8988T (cell line): ENCODE results near the gene NINJ2.
"Not testable (repeated sequence)": the region's sequence is repeated elsewhere in the genome, so short reads cannot be mapped to it uniquely, and the experiment has no call there.

Source experiments
- DNase-seq: peaks from one replicate; pipeline ENCODE4 v3.0.0; 2011

NINJ2 gene

DNA sequence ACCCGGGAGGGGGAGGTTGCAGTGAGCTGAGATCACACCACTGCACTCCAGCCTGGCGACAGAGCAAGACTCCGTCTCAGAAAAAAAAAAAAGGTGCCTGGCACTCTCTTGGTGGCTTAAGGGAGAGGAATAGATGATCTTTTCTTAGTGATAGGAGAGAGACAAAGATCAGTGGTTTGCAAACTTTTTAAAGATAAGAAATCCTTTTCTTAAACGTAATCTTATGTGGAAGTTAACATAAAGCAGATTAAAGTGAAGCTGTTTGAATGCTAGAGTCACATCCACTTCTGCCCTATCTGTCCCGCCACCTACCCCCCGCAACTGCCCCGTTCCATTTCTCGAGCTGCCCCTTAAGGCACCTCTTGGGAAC is 6.3 kb upstream of the NINJ2 start:
- DNase-seq: no peak

GRCh38 chr12:668090-668481 is 4.8 kb upstream of the NINJ2 start:
- DNase-seq: no peak

- DNase-seq: no peak
These were observed 3.6 kb upstream of the NINJ2 start for GRCh38 chr12:666766-667308.

GRCh38 chr12:666066-666465 is 2.8 kb upstream of the NINJ2 start:
- no peak for DNase-seq

DNA sequence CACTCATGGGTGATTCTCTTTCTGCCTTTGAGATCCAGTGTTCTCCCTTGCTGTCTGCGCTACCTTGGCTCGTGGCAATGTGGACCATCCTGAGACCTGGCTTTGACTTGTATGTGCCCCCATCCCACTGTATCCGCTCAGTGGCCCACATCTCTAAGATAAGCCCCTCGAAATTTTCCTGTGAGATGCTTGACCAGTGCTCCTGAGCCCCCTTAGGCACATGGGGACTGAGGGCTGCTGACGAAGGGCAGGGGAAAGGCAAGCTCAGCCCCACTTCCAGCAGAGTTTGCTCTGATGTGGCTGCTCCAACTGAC is 1.5 kb upstream of the NINJ2 start:
- no peak for DNase-seq

DNA sequence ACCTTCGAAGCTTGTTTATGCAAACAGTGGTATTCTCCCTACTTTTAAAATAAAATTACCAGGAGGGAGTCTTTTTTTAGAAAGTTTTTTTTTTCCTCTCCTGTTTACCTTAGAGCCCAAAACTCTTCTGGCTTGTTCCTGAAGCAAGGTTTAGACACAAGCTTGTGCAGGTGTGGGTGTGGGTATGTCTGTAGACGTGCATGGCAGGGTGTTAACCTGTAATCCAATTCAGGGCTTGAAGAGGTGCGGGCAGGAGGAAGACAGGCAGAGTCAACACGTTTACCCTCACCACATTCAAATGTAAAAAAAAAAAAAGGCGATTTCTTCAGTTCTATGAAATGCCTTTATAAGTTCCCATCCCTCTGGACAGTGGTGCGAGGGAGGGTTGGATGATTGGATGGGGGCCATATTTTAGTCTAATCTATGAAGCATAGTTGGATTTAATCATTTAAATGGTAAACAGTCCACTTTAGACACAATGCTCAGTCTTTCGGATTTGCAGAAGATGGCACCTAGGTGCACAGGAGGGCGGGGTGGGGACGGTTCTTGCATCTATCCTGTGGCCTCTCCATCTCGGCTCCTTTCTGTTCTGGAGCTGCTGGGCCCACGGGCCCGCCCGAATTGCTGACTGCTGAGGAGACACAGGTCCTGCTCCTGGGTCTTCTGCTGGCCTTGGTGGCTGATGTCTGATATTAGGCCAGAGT is 982 bp upstream of the NINJ2 start:
- no peak for DNase-seq

DNA sequence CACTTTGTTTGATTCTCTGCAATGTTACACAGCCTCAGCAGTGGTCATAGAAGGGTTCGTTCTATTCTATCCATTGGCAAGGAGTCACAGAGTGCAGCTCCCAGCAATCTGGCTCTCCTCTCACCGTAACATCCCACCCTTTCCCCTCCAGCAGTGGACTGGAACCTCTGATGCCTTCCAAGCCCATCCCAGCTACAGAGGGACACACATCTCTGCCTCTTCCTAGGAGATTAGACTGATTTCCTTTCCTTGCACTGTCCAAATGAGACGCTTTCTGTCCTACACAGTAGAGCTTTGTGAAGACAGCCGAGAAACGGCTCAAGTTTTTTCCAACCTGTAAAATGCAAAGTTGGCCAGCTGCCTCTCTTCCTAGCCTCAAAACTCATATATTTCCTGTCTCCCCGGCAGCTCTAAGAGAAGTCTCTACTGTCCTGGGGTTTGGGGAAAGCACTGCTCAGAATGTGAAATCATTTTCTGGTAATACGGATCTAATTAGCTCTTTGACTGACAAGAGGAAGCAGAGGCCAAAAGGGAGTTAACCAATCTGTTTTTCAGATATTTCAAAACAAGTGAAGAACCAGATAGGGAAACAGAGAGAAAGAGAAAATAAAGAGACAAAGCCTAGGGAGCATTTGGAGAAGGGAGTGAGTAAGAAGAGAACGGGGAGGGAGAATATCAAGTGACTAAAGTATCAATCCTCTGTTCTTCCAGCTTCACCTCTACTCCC is 516 bp downstream of the NINJ2 start:
- DNase-seq: no peak

- no peak for DNase-seq
These were observed 1.3 kb downstream of the NINJ2 start for GRCh38 chr12:661720-662486.

GRCh38 chr12:659090-659683 is 4.1 kb downstream of the NINJ2 start:
- DNase-seq: no peak

- DNase-seq: no peak
These were observed 12.3 kb downstream of the NINJ2 start for GRCh38 chr12:650983-651382.

- no peak for DNase-seq
These were observed 15.7 kb downstream of the NINJ2 start for GRCh38 chr12:647385-648085.

DNA sequence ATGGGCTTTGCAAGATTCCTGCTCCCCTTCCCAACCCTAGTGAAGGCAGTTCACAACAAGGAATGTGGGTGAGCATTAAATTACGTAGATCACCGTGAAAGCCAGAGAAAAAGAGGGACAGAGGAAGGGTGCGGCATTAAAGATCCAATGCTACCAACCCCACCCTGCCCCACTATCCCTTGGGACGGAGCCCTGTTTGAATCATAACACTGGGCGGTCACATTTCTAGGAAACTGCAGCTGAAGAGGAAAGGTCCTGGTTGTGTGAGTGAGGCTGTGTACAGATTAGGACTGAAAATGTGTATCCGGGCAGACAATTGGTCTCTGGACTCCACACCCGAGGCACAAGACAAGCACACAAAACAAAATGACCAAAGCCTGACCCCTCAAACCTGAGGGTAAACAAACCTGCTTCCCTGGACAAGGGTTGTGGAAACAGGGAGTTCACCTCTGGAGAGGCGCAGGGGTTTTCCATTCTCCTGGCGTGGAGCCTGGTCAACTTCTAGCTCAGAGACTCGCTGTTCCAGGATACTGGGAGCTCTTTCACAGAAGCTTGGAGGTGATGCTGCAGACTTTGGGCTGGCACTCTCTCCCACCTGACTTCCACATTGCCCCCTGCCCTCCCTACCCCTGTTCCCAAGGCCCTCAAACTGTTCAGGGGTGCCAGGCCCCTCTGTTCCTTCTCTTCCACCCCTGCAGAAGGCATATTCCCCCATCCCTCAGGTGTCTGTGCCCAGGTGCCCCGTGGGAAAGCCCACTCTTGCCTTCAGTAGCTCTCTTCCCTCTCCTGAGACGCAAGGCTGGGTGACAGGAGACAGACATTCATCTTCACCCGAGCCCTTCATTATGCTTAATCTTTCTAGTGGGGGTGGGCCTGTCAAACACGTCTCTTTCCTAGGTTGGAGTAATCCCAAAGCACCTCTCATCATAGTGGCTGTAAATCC is 16.5 kb downstream of the NINJ2 start:
- DNase-seq: no peak

- no peak for DNase-seq
These were observed 17.6 kb downstream of the NINJ2 start for GRCh38 chr12:645563-646071.

DNA sequence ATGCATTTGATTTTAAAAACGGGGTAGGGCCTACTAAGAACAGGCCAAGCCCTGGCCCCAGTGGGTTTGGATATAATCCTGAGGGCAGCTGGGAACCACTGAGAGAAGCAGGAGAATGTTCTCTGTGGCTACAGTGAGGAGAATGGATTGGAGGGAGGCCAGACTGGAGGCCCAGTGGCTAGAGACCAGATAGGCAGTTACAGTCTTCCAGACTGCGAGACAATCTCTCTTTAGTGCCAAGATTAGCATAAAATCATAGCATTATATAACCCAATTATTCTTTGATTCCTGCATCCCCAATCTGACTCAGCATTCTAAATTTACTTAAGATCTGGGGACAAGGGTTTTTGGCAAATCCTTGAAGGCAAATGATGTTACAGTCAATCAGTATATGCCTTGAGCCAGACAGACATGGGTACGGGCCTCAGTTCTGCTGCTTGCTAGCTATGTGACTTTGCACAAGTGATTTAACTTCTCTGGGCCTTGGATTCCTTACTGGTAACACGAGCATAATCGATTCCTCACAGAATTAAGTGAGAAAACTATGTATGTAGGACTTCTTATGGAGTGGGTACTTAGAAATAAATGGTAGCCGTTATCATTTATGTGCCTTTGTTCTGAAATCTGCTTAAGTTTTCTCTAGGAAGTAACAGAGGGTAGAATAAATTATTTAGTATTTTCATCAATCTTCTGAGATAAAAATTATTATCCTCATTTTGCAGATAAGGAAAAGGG is 18.3 kb downstream of the NINJ2 start:
- no peak for DNase-seq

- DNase-seq: no peak
These were observed 19.0 kb downstream of the NINJ2 start for GRCh38 chr12:644303-644639.

DNA sequence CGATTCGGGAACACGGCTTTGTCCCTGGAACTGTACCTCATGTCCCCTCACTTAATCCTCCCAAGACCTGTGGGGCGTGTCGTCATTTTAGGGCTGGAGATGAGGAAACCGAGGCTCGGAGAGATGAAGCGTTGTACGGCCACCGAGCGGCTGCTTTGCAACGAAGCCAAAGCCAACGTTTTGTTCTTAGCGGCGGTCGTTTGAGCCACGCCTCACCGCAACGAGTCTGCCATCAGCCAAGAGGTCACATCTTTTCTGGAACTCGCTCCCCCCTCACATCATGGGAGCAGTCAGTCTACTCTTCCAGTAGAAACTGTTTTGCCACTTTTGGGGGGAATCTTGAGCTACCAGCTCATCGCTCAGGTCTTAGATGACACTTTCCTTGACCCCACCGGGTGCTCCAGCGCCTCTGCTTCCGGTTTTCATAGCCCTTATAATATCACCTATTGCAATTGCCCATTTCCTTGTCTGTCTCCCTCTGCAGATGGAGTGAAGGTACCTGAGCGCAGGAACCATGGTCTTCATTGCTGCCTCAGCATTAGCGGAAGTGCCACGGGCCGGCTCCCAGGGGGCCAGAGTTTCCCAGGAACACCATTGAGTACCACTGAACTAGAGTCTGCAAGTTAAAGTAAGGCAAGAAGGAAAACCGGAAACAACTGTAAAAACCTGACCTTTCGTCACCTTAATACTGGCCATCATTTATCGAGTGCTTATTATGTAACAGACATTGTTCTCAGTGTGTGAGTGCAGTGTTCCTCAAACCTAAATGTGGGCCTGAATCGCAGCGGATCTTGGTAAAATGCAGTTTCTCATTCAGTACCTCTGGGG is 19.6 kb downstream of the NINJ2 start:
- no peak for DNase-seq

DNA sequence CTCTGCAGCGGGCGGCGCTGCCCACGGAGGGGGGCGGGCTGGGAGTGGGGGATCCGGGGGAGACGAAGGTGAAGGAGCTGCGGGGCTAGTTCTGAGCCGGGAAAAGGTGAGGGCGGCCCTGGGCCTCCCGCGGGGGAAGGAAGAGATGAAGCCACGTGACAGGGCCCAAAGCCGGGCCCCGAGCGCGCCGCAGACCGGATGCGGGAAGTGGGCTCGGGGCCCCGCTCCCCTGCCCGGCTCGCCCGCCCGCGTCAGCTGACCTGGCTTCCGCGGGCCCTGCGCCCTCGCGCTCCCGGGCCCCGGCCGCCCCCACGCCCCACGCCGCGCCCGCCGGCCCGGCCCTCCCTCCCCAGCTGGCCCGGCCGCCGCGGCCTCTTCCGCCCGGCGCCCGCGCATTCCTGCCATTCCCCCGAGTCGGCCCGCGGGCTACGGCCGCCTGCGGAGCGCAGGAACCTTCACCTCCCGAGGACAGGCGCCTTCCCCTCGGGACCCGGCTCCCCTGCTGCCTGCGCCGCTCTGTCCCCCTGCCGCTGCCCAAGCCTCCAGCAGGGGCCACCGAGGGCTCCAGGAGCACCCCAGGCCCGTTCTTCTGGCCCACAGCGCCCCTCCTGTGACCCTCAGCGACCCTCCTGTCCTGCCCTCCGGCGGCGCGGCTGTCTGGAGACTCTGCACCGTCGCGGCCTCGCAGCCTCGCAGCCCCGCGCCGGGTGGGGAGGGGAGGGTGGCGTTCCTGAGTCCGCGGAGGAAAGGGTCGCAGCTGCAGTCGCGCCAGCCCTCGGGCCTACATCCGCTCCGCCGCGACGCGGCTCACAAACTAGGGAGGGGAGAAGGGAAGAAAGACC is 20.4 kb downstream of the NINJ2 start:
- peak; percentile 77 for DNase-seq

- DNase-seq: not testable (repeated sequence)
These were observed 21.9 kb downstream of the NINJ2 start for GRCh38 chr12:641321-641720.

- no peak for DNase-seq
These were observed 22.5 kb downstream of the NINJ2 start for GRCh38 chr12:640773-641172.
